Activated T-helper 9 cell treated with anti-CD3 and anti-CD28 coated beads, Interleukin-2, amount 50 U/mL, for 16 hours (primary cell): ENCODE data around the gene H3-3A.

ENCODE experiments used
- DNase-seq: peaks from one replicate; pipeline ENCODE4 v3.0.0-alpha.2; 2020; ENCODE audit warnings: low read depth

Gene H3-3A

GRCh38 chr1:226111098-226111882 is 48.8 kb downstream of the H3-3A start:
- DNase-seq = no peak

- DNase-seq = no peak
These were observed 49.4 kb downstream of the H3-3A start for GRCh38 chr1:226111883-226112261.

DNA sequence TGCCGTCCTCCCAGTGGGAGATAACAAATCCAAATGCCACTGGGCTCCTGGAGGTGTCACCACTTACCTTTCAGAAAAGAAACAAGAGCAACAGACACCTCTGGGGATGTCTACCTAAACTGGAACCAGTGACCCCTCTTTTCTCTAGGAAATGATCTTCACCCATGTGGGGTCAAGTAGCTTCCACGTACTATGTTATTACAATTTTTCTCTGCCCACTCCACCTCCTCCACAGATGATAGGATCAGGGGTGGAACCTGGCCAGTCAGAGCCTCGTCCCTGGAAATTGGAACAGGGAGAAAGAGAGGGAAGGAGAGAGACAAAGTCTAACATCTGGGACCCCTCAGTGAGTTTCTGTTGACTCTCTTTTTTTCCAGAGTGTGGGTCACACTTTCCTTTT is 50.1 kb downstream of the H3-3A start:
- DNase-seq = no peak

GRCh38 chr1:226116673-226117072 is 54.2 kb downstream of the H3-3A start:
- DNase-seq = no peak

- no peak for DNase-seq
These were observed 54.8 kb downstream of the H3-3A start for GRCh38 chr1:226117330-226117729.

DNA sequence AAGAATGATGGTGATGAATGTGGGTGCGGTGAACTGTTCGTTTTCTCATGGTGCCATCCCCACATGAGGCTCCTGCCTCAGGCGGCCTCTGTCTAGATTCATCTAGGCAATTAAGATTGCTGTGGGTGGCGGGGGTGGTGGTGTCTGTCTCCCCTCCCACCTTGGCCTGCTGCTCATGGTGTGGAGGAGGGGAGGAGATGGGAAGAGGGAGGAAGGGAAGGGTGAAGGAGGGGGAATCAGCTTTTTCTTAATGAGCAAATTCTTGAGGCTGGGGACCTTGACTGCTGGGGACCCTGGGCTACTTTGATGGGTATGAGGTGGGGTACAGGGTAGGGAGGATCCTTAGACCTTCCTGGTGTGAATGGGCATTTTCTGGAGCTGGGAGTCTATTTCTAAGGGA is 55.8 kb downstream of the H3-3A start:
- DNase-seq = no peak

DNA sequence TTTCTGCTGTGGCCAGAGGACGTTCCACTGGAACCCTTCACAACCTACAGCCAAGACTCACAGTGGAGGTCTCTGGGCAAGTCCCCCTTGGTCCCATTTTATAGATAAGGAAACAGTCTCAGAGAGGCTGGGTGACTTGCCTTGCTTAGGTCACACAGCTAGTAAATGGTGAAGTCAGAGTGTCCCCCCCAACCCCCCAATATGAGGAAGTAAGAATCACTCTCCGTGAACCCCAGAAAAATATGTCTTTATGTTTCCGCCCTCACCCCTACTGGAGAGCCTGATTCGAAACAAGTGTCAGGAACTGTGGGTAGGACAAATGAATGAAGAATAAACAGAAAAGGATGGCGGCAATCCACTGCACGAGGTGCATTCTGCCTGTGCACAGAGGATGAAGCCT is 56.7 kb downstream of the H3-3A start:
- DNase-seq = no peak

DNA sequence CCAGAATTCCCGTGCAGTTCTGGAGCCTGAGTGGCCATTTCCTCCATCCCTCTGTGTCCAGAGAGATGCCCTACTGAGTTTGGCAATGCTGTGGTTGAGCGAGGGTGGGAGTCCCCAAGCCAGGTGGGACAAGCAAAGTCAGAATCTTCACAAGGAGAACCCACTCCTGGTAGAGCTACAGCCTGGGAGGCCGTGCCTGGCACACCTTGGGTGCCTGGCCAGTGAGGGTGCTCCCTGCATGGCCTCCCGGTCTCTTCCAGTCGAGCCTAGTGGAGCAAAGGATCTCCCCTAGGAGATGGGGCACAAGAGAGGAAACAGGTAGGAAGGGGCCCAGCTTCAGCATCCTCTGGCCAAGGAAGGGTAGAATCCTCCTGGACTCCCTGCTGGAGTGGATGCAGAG is 57.9 kb downstream of the H3-3A start:
- DNase-seq = no peak

DNA sequence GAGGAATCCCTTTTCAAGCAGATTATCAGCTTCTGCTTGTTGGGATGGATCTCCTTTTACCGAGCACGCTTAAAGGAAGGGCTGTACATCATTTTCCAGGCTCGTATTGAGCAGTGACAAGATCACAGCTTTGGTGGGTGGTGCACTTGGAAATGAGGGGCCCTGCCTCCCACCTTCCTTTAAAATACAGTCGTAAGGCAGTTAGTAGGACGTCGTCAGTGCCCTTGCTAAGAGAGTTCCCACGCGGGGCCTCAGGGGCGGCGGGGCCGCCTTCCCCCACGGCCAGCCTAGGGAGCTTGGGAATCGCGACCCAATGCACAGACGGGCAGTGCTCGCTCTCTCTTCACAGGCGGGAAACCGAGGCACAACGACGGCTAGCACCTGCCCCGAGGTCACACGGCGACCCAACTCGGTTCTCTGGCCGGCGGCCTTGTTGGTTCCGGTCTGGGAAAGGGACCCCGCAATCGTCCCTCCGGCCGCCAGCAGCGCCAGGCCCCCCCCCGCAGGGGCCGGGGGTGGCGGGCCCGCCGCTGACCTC is 58.6 kb downstream of the H3-3A start:
- DNase-seq = no peak
